Sigmoid colon (tissue), 4 donors: Measurements from ENCODE around the gene GRAMD4.

Source experiments
- CTCF ChIP-seq, 4 experiments: fragments of 450-650 bp in 3 of 4; fragments of 200-600 bp in 1 of 4; IDR thresholded peaks; one replicate each; pipeline ENCODE4 v1.5.1; 2016 to 2019; ENCODE audit warnings: antibody characterized with exemption in 4 of 4, mild to moderate bottlenecking in 3 of 4, moderate library complexity in 2 of 4
- EP300 ChIP-seq, 4 donors: sonication (generic); formaldehyde crosslinking; IDR thresholded peaks; one replicate each; pipeline ENCODE4 v1.6.1; 2017; ENCODE audit warnings: antibody characterized with exemption in 4 of 4
- POLR2A ChIP-seq, 2 donors: fragments of 450-650 bp; IDR thresholded peaks; one replicate each; pipeline ENCODE4 v1.6.1; 2016; ENCODE audit warnings: antibody characterized with exemption in 2 of 2, mild to moderate bottlenecking in 2 of 2, moderate library complexity in 2 of 2
- POLR2AphosphoS5 ChIP-seq, 4 donors: sonication (generic); formaldehyde crosslinking; IDR thresholded peaks; one replicate each; pipeline ENCODE4 v1.6.1; 2017; ENCODE audit warnings: antibody characterized with exemption in 4 of 4

GRCh38 chr22:46581538-46582244, 38.5 kb upstream of the GRAMD4 start:
- TF ChIP-seq CTCF (IDR thresholded peaks at IDR 0.05) (no peak), POLR2A (IDR thresholded peaks at IDR 0.05) (no peak), POLR2AphosphoS5 (IDR thresholded peaks at IDR 0.05) (no peak), EP300 (IDR thresholded peaks at IDR 0.05) (no peak)
